ENCODE results near the gene HSD17B7. TPM values are rescaled to one million over a fixed set of nuclear protein-coding genes. Genes with fewer than 3 reads are reported as not detected.
"Not testable (repeated sequence)": the region's sequence is repeated elsewhere in the genome, so short reads cannot be mapped to it uniquely, and the experiment has no call there.

Gene HSD17B7
- total RNA-seq, 1 donor from 2014 or later: 18.9 TPM

- DNase-seq: not testable (repeated sequence)
These were observed 17.0 kb downstream of the HSD17B7 start for GRCh38 chr1:162807503-162807902.

DNA sequence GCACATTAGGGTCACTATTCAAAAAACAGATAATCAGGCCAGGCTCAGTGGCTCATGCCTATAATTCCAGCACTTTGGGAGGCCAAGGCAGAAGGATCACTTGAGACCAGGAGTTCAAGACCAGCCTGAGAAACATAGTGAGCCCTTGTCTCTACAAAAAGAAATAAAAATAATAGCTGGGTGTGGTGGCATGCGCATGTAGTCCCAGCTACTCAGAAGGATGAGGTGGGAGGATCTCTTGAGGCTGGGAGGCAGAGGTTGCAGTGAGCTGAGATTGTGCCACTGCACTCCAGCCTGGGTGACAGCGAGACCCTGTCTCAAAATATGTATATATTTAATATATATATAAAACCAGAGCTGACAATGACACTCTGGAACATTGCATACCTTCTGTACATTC is 21.9 kb downstream of the HSD17B7 start:
- not testable (repeated sequence) for DNase-seq

DNA sequence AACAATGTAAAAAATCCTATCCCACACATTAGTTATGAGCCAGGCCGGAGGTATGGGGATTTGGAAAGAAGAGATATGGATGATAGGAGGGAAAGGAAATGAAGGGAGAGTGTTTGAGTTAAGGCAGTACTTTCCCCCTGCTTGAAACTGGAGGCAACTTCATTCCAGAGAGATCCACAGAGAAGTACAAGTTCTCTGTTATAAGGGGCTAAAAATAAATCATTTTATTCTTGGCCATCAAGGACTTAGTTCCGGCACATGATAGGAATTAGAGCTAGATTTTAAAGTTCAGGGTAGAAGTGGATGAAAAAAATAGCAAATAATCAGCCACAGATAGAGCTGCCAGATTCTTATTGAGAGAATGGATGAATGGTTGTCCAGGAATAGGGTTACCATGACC is 27.6 kb downstream of the HSD17B7 start:
- not testable (repeated sequence) for DNase-seq

DNA sequence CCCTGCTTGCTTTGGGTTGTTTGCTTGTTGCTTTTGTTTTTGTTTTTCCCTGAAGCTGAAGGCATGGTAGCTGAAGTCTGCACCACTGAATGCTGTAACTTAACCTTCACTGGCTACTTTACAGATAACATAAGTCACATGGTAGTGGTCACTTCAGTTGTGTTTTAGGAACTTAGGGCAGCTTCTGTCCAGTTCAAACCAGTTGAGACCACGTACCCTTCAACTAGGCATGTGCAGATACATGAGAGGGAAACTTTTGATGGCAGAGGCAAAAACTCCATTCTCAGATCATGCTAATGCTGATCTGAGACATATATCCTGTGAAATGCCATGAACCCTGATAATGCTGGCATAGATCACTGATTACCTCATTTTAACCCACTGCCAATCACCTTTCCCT is 28.2 kb downstream of the HSD17B7 start:
- not testable (repeated sequence) for DNase-seq

DNA sequence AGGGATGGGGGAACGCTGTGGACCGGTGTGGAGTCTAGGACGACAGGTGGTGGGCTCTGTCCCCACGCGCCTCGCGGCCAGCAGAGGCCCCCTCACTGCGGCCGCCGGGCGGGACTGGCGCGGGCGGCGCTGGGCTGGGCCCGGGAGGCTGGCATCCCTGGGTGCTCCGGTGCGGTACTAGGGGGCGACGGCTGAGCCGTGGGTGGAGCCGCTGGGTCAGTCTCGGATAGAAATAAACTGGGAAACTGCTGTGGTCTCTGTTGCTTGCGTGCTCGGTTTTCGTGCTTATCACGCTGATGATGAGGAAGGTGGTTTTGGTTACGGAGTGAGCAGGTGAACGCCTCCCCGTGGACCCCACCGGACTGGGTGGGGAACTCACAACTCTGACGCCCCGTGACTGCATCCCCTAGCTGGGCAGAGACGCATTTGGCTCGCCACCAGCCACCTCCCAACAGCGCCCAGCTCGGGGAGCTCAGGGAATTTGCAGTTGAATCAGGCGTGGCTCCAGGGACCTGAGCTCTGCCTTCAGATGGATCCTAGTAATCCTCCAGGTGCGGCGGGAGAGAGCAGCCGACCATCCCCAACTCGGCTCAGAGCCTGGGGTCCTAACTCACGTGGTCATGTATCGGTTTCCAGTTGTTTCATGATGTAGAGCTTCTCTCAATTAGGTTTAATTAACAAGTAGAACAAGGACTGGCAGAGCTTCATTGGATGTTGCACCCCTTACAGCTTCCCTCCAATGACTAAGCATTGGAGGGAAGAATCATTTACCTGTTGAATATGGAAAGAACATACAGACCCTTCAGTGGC is 32.1 kb downstream of the HSD17B7 start:
- peak; percentile 5 for DNase-seq

DNA sequence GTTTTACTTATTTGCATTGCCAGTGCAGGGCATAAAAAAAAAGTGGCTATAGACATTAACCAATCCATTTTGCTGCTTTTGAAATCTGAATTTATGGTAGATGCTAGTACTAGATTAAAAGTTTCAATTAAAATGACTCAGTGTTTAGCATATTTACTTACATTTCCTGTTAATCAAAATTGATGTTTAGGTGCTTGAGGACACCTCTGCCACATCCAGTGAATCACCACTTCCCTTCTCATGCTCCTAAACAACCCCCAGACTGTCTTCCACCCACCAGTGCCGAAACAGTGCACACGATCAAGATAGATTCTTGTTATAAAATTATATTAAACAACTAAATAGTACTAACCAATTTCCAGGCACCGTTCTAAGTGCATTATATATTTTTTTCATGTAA is 32.7 kb downstream of the HSD17B7 start:
- no peak for DNase-seq

DNA sequence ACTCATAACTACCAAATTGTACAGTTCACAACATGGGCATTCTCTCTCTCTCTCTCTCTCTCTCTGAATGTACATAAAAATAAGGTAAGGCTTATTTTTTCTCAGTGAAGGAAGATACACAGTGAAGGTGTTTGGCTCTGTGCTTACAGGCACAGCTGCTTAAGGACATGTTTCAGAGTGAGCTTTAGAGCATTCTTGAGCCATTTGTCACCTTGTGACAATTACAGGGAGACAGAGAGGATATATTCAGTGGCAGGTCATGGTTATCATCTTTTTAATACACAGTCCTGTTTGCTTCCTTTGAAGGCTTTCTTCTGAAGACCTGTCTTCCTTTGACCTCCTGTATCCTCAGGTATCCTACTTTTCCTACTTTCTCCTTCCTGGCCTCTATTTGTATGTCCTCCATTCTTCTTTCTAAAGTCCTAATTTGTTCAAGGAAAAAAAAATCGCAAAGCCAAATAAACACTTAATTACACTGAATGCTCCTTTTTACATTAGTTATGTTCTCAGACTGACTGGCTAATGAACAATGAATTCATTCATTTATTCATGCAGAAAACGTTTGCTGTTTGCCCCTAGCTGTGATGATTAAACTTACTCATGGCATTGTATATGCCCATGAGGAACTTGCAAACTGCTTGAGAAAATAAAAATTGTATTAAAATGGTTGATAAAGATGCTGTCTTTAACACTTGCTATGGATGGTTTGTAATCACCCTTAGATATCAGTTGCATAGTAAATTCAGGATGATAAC is 33.4 kb downstream of the HSD17B7 start:
- no peak for DNase-seq

DNA sequence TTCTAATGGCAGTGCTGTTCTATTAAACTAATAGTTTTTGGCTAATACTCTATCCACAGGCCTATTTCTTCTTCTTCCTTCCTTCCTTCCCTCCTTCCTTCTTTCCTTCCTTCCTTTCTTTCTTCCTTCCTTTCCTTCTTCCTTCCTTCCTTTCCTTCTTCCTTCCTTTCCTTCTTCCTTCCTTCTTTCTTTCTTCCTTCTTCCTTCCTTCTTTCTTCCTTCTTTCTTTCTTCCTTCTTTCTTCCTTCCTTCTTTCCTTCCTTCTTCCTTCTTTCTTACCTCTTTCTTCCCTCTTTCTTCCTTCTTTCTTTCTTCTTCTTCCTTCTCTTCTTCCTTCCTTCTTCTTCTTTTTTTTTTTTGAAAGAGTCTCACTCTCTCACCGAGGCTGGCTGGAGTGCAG is 38.8 kb downstream of the HSD17B7 start:
- DNase-seq: no peak

DNA sequence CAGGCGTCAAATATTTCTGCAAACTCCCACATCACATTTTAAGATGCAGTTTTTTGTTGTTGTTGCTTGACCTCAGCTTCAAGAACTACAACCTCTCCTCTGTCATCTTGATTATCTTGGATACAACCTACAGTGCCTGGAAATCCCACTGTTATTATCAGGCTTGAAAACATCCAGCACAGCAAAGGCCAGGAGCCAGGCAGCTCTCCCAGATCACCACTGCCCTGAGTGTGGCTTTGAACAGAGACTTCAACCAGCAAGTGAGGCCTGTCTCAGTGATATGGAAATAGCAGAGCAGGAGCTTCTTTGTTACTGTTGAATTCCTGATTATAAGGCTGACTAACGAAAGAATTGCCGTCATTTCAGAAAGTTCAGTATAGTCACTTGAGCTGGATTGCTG is 42.0 kb downstream of the HSD17B7 start:
- DNase-seq: no peak

GRCh38 chr1:162835157-162835899 is 44.8 kb downstream of the HSD17B7 start:
- no peak for DNase-seq

GRCh38 chr1:162838863-162839262 is 48.4 kb downstream of the HSD17B7 start:
- DNase-seq: no peak

- DNase-seq: no peak
These were observed 49.8 kb downstream of the HSD17B7 start for GRCh38 chr1:162840250-162840839.

DNA sequence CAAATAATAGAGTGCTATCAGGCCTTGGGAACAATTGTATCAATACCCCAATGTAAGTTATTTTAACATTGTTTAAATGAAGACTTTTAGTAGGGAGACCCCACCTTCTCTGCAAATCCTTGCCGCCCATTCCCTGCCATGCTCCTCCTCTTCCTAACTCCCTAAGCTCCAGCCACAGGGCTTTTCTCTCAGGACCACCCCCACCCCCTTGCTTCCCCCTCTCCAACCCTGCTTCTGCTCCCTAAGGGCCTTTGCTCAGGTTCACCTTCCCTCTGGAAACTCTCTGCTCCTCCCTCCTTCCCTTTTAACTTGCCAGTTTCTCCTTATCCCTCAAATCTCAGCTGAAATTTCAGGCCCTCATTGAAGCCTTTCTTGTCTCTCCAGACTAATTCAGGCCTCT is 53.7 kb downstream of the HSD17B7 start:
- no peak for DNase-seq

DNA sequence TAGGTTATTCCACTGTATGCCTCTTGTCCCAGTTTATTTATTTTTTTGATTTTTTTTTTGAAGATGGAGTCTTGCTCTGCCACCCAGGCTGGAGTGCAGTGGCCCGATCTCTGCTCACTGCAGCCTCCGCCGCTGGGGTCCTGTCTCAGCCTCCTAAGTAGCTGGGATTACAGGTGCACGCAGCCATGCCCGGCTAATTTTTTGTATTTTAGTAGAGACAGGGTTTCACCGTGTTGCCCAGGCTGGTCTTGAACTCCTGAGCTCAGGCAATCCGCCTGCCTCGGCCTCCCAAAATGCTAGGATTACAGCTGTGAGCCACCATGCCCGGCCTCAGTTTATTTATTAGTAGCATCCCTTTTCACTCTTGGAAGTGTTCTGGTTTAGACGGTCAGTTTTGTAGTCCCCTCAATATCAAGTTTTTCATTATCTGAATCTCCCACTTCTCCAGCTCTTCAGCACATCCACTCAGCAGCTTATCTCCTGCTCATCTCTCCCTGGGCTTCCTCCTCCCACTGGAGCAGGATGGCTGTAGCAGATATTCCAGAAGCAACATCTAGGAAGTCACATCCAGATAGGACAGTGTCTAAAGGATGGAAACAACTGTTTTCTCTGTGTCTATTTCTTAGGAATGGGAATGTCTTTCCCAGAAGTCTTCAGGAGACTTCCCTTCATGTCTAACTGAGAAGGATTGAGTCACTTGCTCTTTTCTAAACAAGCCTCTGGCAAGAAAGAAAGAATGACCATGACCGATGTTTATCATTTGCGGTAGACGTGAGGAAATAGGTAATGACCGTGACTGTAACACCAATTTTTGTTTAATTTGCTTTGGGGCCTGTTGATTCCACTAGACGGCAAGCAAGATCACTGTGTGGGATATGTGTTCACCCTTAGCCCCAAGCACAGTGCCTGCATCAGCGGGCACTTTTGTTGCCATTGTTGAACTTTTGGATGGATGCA is 56.0 kb downstream of the HSD17B7 start:
- no peak for DNase-seq

DNA sequence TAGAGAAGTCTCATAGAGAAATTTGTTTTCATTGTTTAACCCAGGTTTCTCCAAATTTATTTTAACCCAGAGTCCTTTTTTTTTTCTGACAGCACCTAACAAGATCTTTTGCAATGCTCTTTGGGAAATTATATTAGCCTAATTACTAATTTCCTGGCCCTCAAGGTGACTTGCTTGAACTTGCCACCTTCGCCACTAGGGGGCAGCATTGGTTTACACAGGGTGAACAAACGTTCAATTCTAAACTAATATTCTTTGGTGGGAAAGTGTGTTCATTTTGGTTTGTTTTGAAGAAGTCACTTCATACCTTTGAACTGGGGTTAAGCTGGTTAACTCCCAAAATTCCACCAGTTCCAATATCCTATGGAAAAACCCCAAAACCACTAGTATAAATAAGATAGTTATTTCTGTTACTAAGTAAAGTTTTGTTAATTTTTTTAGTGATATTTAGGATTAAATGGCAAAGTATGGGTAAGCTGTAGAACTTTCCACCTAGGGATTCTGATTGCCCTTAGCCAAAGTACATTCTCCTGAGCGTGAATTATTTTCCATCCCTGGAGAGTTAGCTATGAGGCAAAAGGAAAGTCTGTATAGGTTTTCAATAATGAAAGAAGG is 57.4 kb downstream of the HSD17B7 start:
- DNase-seq: peak; percentile 88

- DNase-seq: no peak
These were observed 59.2 kb downstream of the HSD17B7 start for GRCh38 chr1:162849711-162850110.

DNA sequence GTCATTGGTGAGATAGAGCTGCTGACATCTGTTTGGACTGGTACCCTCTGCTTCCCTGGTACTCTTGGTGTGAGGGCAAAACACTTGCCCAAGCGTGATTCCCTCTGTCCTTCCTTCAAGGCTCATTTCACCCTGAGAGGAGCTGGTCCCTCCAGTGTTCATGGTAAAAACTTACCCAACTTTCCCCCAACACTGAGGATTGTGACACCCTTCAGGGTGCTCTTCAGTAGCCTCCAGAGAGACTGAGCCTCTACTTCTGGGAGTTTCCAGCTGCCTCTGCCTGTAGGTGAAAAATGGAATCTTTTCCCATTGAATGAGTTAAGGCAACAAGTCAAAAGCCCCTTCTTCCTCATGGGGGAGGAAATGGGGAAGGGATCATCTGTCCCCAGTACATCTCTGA is 60.8 kb downstream of the HSD17B7 start:
- no peak for DNase-seq

DNA sequence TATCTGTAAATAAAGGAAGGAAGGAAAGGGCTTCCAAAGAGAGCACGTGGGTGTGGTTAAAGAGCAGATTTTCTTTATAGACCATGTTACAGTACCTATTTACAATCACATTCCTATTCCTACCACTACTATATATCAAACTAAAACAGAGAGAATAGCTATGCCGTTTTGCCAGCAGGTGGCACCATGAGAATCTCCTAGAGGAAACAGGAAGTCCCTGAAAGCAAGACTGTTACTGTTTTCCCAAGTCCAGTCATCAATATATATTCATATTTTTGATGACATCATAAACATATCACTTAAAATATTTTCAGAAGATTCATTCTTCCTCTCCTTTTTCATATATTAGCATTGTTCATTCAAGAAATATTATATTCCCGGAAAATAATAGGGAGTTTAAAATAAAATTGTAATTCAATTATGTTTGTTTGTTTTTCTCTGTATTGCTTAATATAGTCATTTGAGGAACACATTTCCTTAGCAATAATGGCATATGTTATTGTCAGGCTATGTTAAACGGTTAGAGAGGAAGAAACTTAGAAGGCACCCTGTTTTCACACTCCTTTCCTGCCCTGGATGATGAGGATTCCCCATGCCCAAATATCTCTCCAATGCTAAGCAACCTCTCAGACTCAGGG is 63.9 kb downstream of the HSD17B7 start:
- peak; percentile 83 for DNase-seq

- DNase-seq: no peak
These were observed 65.1 kb downstream of the HSD17B7 start for GRCh38 chr1:162855461-162856150.

- no peak for DNase-seq
These were observed 65.8 kb downstream of the HSD17B7 start for GRCh38 chr1:162856260-162856659.
